ENCODE data around the gene ALPL.
A peak's percentile ranks its signal among the peaks of the same experiment; 100 is the strongest.

ALPL gene

DNA sequence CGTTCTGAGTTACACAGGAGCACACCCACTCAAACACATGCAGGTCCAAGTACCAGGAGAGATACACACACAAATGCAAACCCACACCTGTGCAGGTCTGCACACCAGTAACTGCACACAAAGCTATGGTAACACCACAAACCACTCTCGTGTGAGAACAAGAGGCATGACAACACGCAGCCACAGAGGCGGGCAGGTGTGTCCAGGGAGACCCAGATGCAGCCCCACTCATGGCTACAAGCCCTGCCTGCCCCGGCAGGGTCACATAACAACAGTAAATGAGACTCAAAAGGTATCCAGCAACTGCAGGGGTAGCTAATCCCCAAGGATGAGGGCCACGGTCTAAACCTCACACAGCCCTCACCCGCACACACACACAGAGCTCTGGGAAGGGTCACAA is 111.8 kb downstream of the ALPL start:
- intact Hi-C loops (cut with DNase I), result loop anchor here (5.0 kb wide), 1 partner anchor 36 kb away; no protein-coding TSS in a partner anchor
- no peak for DNase-seq

DNA sequence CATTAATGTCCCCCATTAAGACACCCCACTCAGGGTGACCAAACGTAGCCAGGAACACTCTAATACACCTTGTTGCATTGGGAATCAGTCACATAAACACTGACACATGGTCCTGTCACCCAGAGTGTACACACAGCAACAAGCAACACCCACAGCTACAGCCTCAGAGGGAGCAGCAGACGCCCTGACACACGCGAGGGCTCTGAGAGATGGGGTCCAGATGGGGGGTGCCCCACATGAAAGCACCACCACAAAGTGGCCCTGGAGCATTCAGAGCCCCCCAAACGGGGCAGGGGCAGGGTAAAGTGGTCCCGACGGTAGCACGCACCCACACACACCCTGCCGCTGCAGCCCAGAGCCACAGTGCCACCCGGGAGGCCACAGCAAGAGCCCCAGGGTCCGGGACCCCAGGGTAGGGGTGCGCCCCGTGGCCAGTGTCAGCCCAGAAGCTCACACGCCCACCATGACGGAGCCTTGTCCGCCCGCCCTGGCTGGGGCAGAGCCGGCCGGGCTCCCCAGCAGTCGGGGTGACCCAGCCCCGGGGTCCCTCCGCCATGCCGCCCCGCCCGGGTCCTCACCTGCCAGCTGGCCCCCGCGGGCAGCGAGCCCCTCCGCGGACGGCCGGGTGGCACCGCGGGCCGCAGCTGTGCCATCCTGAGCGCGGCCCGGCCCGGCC is 112.7 kb downstream of the ALPL start:
- intact Hi-C loops (cut with DNase I), result loop anchor here (5.0 kb wide), 1 partner anchor 35 kb away; no protein-coding TSS in a partner anchor
- DNase-seq, result no peak

DNA sequence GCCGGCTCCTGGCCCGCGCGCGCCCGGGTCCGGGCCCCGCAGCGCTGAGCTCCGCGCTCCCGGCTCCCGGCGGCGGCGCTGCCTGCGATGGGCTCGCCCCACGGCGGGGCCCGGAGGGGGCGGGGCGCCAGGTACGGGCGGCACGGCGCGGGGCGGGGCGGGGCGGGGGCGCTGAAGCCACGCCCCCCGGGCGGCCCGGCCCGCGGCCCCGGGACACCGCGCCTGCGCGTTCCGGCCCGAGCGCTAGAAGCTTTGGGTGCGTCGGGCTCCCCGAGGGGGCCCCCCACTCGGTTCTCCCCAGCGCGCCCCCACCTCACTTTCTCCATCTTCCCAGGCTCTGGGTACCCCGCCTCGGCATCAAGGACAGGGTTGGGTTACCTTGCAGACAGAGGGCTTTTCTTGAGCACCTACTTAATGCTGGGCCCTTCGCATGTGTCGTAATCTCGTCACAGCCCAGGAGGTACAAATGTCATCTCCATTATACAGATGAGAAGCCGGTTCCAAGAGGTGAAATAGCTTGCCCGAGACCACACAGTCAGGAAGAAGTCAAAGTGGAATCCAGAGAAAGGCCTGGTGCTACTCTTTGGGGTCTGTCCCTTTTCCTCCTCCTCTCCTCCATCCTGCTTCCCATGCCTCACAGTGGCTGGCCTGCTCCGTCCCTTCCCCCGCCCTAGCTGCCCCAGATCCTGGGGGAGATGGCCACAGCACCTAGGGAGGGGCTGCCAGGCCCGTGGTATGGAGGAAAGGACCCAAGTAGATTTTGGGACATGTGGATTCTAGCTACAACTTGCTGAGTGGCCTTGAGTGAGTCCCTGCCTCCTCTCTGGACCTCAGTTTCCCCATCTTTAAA is 113.5 kb downstream of the ALPL start:
- intact Hi-C loops (cut with DNase I), result loop anchor here (5.0 kb wide), 1 partner anchor 35 kb away; no protein-coding TSS in a partner anchor
- peak in 18 of 42 donors; percentile 22 to 71 (median 50) for DNase-seq

DNA sequence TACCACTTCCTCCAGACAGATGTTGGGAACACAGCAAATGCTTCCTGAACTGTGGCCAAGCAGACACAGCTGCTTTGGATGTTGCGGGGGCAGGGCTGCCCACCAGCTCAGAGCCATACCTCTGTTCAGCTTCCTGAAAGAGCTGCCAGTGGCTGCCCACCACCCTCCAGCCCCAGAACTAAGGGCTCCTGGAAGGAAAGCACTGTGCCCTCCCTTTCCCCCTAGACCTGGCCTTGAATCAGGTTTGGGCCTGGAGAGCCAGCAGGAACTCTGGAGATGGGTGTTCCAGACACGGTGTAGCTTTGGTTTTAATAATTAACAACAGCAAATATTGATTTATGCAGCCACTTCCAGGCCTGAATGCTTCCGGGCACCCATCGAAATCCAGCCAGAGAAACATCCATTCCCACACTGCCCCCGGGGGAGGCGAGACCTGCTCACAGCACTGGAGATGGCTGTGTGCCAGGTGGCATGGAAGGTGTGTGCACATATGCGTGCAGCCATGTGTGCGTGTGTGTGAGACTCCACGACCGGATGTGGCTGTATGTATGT is 114.3 kb downstream of the ALPL start:
- DNase-seq, result no peak
- intact Hi-C loops (cut with DNase I), result loop anchor here (5.0 kb wide), 1 partner anchor 34 kb away; no protein-coding TSS in a partner anchor

DNA sequence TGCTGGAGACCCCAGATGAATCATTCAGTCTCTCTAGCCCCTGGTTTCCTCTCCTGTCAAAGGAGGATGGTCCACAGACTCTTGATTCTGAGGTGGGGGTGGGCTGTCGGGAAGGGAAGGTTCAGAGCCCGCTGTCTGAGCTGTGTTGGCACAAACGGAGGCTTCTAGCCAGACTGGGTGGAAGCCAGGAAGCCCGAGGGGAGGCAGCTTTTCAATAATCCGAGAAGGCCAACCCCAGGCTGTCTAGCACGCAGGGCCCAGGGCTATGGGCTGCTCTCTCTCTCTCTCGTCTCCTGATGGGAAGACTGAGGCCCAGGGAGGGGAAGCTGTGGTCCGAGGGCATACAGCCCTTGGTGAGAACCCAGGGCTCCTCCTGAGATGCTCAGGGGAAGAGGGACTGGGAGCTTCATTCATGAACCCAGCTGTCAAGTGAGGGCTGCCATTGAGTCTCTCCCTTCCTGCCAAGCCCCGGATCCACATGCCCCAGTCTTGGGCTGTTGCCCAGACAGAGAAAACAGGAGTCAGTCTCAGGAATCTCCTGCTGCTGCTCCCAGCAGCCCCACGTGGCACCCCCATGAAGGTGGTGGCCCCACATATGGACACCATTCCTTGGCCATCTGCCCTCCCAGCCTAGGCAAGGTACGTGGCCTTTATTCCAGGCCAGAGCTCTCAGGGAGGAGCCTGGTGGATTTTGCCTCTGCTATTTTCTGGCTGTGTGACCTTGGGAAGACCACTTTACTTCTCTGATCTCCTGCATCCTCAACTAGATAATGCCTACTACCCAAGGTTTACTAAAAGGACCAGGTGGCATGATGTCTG is 115.6 kb downstream of the ALPL start:
- peak in 40 of 42 donors; percentile 32 to 86 (median 68) for DNase-seq
- intact Hi-C loops (cut with DNase I), result loop anchor here (5.0 kb wide), 1 partner anchor 33 kb away; no protein-coding TSS in a partner anchor

DNA sequence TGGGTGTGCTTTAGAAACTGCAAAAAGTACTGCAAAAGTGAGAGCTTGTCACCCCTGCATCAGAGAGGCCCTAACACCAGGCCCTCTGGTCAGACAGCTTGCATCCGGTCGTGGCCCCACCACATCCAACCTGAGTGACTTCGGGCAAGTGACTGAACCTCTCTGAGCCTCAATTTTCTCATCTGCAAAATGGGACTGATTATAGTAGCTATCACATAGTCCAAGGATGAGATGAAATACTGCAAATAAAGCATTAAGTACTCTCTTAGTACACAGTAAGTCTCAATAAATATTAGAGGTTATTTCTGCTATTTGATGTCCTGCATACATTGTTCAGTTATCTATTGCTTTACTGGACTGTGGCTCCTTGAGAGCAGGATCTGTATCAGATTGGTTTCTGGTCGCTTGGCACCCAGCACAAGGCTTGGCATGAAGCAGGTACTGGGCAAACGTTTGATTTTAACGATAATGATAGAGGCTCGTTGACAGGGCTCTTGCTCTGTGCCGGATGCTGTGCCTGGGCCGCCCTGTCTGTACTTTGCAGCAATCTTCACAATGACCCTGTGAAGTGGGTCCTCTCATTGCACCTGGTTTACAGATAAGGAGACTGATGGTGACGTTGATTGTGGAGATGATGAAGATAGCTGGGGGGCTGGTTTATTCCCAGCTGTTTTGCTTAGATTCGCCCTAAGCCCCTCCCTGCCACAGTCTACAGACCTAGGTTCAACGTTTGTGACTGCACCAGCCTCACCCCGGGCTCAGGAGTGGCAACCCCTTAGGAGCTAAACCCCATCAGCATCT is 116.4 kb downstream of the ALPL start:
- intact Hi-C loops (cut with DNase I), result no loop called here
- no peak for DNase-seq

DNA sequence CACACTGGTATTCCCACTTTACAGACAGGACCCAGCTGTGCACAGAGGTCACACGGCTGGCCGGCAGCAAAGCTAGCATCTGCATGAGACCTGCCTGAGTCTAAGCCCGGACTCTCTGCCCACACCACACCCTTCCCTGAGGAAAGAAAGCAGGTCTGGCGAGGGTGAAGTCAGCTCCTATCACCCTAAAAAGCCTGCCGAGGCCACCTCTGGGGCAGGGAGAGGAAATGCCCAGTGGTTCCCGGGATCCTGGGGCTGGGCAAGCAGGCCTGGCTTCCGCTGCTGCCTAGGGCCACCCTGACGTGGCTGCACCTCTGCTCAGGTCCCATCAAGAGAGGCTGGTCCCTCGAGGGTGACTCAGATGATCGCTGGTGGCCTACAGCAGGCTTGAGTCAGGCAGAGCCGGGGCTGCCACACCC is 117.7 kb downstream of the ALPL start:
- no peak for DNase-seq
- intact Hi-C loops (cut with DNase I), result no loop called here

All from head of caudate nucleus (tissue), 42 donors.